Body of pancreas (tissue), 4 donors: ENCODE data around the gene SLC22A23. TPM values are rescaled to one million over a fixed set of nuclear protein-coding genes. Genes with fewer than 3 reads are reported as not detected.
"Not testable (repeated sequence)": the region's sequence is repeated elsewhere in the genome, so short reads cannot be mapped to it uniquely, and the experiment has no call there.

ENCODE experiments used
- ATAC-seq: fragments of 150-250 bp; one replicate; pipeline ENCODE4 v1.9.1; 2016
- DNase-seq, 4 donors: peaks; one replicate each; pipeline ENCODE4 v3.0.0-alpha.2; 2019
- H3K27ac ChIP-seq, 4 donors: fragments of 200-600 bp; sonication (generic); 1 replicate in 3 of 4; 2 replicates in 1 of 4; pipeline versions ENCODE4 v1.5.1 to v1.6.1; 2016 to 2019; ENCODE audit warnings: mild to moderate bottlenecking in 1 of 4, mixed read lengths in 1 of 4, moderate library complexity in 1 of 4
- H3K27me3 ChIP-seq, 2 donors: fragments of 200-600 bp; sonication (generic); one replicate each; pipeline ENCODE4 v1.6.0; 2016; ENCODE audit warnings: mild to moderate bottlenecking in 1 of 2
- H3K36me3 ChIP-seq, 2 donors: fragments of 200-600 bp; sonication (generic); replicated peaks in 1 of 2; 2 replicates each; pipeline ENCODE4 v1.5.1; 2016; ENCODE audit warnings: low read depth in 2 of 2; ENCODE audit not compliant: insufficient read depth in 1 of 2
- H3K4me1 ChIP-seq: fragments of 200-600 bp; sonication (generic); one replicate; pipeline ENCODE4 v1.6.0; 2016
- H3K4me3 ChIP-seq, 2 donors: fragments of 200-600 bp; sonication (generic); 1 replicate in 1 of 2; 2 replicates in 1 of 2; pipeline ENCODE4 v1.5.1; 2016 to 2019
- H3K9me3 ChIP-seq, 3 donors: fragments of 200-600 bp; sonication (generic); 1 replicate in 2 of 3; 2 replicates in 1 of 3; pipeline ENCODE4 v1.5.1; 2016
- POLR2A ChIP-seq, 3 donors: fragments of 450-650 bp; IDR thresholded peaks; one replicate each; pipeline ENCODE4 v1.6.1; 2016; ENCODE audit warnings: antibody characterized with exemption in 3 of 3, mild to moderate bottlenecking in 2 of 3
- WGBS, 2 donors: methylation state at CpG; one replicate each; pipeline ENCODE4 v1.1.5; 2017; 5-methylcytosine and 5-hydroxymethylcytosine counted together
- intact Hi-C: fragments of 100-400 bp; cut with DNase I; formaldehyde crosslinking; loops from one replicate; pipeline ENCODE4 v1.15.1; 2023
- total RNA-seq, 2 donors: library from RNA; depleted of rRNA; stranded (reverse); fragments of >200 nt; gene quantifications; one replicate each; pipeline ENCODE4 v1.1.0, GENCODE V29; 2016
- TF ChIP-seq, protein P1 (sequence below), 7 experiments: fragments of 450-650 bp in 4 of 7; fragments of 200-600 bp in 3 of 7; sonication (generic) in 3 of 7; IDR thresholded peaks; one replicate each; pipeline ENCODE4 v1.5.1; 2016 to 2019; ENCODE audit warnings: antibody characterized with exemption in 7 of 7

SLC22A23 gene
- total RNA-seq, 2 donors from 2014 or later = 20.4 to 32.2 TPM

DNA sequence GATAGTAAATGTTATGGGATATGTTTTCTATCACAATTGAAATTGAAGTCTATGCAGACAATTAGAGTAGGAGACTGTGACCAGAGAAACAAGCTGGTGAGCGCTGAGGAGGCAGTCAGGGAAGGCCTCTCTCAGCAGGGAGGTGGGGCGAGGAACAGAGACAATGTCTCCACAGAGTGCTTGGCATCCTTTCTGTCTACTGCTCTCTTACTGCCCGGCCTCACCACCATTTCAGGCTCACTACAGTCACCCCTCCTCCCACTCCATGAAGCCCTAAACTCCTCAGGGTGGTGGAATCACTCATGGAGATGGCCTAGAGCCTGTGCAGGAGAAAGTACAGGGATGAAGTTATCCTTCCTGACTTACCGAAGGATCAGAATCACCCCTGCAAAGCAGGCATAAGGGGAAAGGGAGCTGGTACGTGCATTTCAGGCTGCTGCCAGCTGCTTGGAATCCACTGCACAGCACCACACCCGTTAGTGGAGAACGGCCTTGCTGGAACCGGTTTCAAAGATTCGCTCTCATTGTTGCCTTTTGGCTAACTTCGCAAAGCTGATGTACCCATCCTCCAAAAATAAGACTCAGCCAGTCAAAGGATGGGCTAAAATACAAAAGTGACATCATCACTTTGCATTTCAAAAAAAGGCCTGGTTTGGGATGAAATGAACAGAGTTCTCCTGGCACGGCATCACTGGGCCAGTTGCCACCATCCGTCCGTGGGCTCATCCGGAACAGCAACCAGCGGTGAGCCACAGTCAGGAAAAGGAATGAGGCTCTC, 67.3 kb downstream of the SLC22A23 start:
- Histone ChIP-seq H3K27ac (no peak overlapping the region), H3K4me3 (no peak overlapping the region), H3K4me1 (peaks cover 26% of the 10 kb centered on the region), H3K36me3 (no peaks in the 10 kb centered on the region), H3K27me3 (no peaks in the 10 kb centered on the region), H3K9me3 (no peaks in the 10 kb centered on the region)
- ATAC-seq (no peak), DNase-seq (no peak)
- WGBS, 2 donors = 92 to 98% methylated on average over 15 of the region's 15 CpGs
- intact Hi-C loops = no loop called here
- TF ChIP-seq, protein P1, sequence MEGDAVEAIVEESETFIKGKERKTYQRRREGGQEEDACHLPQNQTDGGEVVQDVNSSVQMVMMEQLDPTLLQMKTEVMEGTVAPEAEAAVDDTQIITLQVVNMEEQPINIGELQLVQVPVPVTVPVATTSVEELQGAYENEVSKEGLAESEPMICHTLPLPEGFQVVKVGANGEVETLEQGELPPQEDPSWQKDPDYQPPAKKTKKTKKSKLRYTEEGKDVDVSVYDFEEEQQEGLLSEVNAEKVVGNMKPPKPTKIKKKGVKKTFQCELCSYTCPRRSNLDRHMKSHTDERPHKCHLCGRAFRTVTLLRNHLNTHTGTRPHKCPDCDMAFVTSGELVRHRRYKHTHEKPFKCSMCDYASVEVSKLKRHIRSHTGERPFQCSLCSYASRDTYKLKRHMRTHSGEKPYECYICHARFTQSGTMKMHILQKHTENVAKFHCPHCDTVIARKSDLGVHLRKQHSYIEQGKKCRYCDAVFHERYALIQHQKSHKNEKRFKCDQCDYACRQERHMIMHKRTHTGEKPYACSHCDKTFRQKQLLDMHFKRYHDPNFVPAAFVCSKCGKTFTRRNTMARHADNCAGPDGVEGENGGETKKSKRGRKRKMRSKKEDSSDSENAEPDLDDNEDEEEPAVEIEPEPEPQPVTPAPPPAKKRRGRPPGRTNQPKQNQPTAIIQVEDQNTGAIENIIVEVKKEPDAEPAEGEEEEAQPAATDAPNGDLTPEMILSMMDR (IDR thresholded peaks at IDR 0.05) = no peak
- no peak for TF ChIP-seq POLR2A (IDR thresholded peaks at IDR 0.05)

DNA sequence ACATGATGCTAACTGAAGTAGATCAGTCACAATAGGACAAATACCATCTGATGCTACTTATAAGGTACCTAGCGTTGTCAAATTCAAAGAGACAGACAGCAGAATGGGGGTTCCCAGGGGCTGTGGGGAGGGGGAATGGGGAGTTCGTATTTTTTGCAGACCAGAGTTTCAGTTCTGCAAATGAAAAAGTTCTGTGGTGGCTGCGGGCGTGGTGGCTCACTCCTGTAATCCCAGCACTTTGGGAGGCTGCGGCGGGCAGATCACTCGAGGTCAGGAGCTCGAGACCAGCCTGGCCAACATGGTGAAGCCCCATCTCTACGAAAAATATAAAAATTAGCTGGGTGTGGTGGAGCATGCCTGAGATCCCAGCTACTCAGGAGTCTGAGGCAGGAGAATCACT, 68.1 kb downstream of the SLC22A23 start:
- 77 to 93% methylated on average over 9 of the region's 9 CpGs for WGBS, 2 donors
- no peak for ATAC-seq
- no peak overlapping the region for H3K27ac ChIP-seq
- intact Hi-C loops = no loop called here
- H3K4me1 ChIP-seq = peaks cover 30% of the 10 kb centered on the region
- TF ChIP-seq POLR2A (IDR thresholded peaks at IDR 0.05) = no peak
- TF ChIP-seq, protein P1 (IDR thresholded peaks at IDR 0.05) = no peak
- H3K27me3 ChIP-seq = no peaks in the 10 kb centered on the region
- no peak overlapping the region for H3K4me3 ChIP-seq
- H3K9me3 ChIP-seq = no peaks in the 10 kb centered on the region
- H3K36me3 ChIP-seq = no peaks in the 10 kb centered on the region
- no peak for DNase-seq

DNA sequence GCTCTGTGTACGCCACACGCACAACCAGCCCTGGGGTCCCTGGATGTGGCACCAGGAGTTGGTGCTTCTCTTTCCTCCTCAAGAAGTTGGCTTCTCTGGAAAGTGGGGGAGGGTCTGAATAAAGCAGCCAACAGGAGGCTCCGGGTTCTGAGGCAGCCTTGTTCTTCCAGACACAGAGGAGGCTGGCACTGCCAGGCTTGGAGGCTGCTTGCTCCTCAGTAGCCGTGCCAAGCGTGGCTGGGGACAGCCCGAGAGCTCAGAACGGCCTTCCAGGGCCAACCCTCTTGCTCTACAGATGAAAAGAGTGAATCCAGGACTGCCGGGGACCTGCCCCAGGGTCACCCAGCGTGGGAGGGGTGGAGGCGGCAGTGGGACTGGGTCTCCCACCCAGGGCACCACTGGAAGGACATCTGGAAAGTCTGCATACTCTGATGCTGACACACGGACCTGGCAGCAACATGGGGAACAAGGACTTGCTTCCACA, 70.4 kb downstream of the SLC22A23 start:
- no peak for DNase-seq
- Histone ChIP-seq H3K4me1 (peaks cover 40% of the 10 kb centered on the region), H3K9me3 (no peaks in the 10 kb centered on the region), H3K36me3 (no peaks in the 10 kb centered on the region), H3K4me3 (no peak overlapping the region), H3K27ac (no peak overlapping the region), H3K27me3 (no peaks in the 10 kb centered on the region)
- WGBS, 2 donors = 64 to 80% methylated on average over 3 to 11 of the region's 11 CpGs
- TF ChIP-seq, protein P1 (IDR thresholded peaks at IDR 0.05) = no peak
- intact Hi-C loops = no loop called here
- no peak for ATAC-seq

DNA sequence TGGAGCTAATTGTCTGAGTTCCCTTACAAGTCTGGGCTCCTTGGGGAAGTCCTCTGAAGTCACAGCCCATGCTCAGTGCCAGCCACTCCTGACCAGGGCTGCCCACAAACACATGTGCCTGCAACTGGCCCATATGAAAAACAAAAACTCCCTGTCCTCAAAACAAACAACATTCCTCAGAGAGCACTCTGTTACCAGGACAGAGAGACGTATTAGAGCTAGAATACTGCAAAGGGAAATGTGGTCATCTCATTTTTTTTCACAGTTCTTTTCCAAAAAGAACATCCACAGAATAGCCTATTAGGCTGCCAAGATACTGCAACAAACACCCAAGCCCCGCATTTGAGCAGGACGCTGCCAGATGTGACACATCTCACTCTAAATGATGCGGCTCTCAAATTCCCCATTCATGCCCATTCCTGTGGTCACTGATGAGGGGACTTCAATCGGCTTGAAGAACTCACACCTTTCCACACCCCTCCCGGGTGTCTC, 71.1 kb downstream of the SLC22A23 start:
- 83 to 86% methylated on average over 6 of the region's 6 CpGs for WGBS, 2 donors
- DNase-seq = peak in 1 of 4 donors; percentile 31
- no peaks in the 10 kb centered on the region for H3K36me3 ChIP-seq
- H3K4me1 ChIP-seq = peaks cover 47% of the 10 kb centered on the region
- no peaks in the 10 kb centered on the region for H3K27me3 ChIP-seq
- H3K4me3 ChIP-seq = no peak overlapping the region
- no peaks in the 10 kb centered on the region for H3K9me3 ChIP-seq
- TF ChIP-seq, protein P1 (IDR thresholded peaks at IDR 0.05) = no peak
- TF ChIP-seq POLR2A (IDR thresholded peaks at IDR 0.05) = no peak
- intact Hi-C loops = no loop called here
- H3K27ac ChIP-seq = no peak overlapping the region
- no peak for ATAC-seq

DNA sequence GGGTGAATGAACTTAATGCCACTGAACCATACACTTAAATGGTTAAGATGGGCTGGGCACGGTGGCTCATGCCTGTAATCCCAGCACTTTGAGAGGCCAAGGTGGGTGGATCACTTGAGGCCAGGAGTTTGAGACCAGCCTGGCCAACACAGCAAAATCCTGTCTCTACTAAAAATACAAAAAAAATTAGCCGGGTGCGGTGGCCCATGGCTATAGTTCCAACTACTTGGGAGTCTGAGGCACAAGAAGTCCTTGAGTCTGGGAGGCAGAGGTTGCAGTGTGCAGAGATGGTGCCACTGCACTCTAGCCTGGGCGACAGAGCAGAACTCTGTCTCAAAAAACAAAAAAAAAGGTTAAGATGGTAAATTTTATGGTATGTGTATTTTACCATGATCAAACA, 71.7 kb downstream of the SLC22A23 start:
- H3K4me3 ChIP-seq, H3K9me3 ChIP-seq, H3K27me3 ChIP-seq, ATAC-seq, H3K27ac ChIP-seq, H3K36me3 ChIP-seq, DNase-seq, intact Hi-C loops: not testable (repeated sequence)
- peaks cover 53% of the 10 kb centered on the region for H3K4me1 ChIP-seq
- WGBS, 2 donors = 83 to 87% methylated on average over 4 of the region's 4 CpGs
